GM13977 (cell line): Measurements from ENCODE around the gene TTC39C.

Source experiments
- DNase-seq: peaks from one replicate; pipeline ENCODE4 v3.0.0; 2012; ENCODE audit warnings: low spot score
- in situ Hi-C: fragments of 300-500 bp; cut with MboI; formaldehyde crosslinking; loops from one replicate; pipeline ENCODE4 v1.12.0; 2022; ENCODE audit warnings: low sequenced_read_pairs, low pct_unique_long_range_greater_than_20kb, mixed read lengths, inconsistent platforms; ENCODE audit not compliant: unreplicated experiment
- TF ChIP-seq, protein P1 (sequence below): IDR thresholded peaks from 2 replicates; pipeline ENCODE4 v1.5.1; 2012; ENCODE audit warnings: mild to moderate bottlenecking, control low read depth; ENCODE audit not compliant: insufficient read depth; ENCODE audit errors: extremely low read depth, missing control alignments

The TTC39C gene

DNA sequence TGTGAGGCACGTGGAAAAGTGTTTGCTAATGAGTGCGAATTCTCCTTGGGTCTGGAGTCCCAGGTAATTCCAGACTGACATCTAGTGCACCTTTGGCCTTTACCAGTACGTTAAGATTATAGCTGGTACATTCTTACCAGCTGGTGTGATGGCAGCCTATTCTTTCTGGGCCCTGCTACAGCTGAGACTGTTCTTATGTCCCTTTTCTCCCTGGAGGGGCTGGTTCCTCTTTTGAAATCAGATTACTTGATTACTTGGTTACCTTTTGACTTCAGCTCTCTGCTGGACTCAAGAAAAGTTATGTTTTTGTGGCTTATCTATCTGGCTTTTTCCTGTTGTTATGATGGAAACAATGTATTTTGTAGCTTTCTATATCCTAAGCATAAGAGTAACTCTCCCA lies 138.8 kb downstream of the TTC39C start:
- in situ Hi-C loops = no loop called here
- DNase-seq = no peak

DNA sequence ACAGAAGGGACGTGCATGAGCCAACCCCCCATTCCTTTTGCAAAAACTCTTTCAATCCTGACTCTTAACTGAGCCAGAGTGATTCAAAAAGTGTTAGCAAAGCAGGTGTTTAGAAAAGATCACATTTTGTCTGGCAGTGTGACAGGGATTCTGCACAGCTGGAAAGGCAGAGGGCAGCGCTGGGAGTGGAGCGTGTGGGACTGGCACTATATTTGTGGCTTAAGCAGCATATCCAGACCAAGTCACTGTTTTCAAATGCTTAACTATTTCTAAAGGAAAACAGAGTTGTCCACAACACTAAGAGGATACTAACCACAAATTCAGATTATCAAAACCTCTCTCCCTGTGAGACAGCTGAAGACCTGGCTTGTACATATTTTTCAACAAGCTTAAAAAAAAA lies 143.3 kb downstream of the TTC39C start:
- no peak for DNase-seq
- in situ Hi-C loops = no loop called here
- TF ChIP-seq, protein P1, sequence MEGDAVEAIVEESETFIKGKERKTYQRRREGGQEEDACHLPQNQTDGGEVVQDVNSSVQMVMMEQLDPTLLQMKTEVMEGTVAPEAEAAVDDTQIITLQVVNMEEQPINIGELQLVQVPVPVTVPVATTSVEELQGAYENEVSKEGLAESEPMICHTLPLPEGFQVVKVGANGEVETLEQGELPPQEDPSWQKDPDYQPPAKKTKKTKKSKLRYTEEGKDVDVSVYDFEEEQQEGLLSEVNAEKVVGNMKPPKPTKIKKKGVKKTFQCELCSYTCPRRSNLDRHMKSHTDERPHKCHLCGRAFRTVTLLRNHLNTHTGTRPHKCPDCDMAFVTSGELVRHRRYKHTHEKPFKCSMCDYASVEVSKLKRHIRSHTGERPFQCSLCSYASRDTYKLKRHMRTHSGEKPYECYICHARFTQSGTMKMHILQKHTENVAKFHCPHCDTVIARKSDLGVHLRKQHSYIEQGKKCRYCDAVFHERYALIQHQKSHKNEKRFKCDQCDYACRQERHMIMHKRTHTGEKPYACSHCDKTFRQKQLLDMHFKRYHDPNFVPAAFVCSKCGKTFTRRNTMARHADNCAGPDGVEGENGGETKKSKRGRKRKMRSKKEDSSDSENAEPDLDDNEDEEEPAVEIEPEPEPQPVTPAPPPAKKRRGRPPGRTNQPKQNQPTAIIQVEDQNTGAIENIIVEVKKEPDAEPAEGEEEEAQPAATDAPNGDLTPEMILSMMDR = no peak

More for the DNA sequence above, 138.8 kb downstream of the TTC39C start:
- TF ChIP-seq, protein P1 = no peak

DNA sequence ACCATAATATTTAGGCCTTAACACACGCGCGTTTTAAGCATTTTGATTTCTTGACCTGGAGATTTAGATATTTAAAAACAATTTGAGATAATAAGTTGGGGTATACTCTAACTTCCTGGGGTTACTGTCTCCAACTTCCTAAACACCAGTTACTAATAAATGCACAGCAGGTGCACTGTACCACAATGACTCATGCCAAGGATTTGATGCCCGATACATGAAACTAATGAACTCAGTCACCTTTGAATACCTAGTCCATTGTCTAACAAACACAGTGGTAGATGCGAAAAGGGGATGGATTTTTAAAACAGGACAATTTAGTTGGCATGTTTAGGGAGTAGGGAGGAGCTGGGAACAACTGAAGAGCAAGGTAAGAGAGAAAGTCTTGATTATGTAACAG lies 145.5 kb downstream of the TTC39C start:
- in situ Hi-C loops = no loop called here
- no peak for DNase-seq
- TF ChIP-seq, protein P1 = no peak

DNA sequence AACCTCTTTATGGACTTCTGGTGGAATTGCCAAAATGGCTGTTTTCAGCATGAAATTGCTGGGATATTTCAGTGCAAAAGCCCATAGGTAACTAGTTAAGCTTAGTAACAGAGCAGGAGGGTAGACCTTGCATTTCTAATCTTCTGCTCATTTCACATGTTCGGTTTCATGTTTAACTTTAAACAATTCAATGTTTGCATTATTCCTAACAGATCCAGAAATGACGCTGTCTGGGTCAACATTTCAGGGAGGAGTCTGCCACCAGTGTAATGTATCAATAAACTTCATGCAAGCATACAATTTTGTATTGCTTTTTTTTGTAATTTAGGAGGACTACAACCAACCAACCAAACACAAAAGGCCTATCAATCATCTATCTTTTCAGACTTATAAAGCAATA lies 146.8 kb downstream of the TTC39C start:
- TF ChIP-seq, protein P1 = no peak
- in situ Hi-C loops = no loop called here
- DNase-seq = no peak

DNA sequence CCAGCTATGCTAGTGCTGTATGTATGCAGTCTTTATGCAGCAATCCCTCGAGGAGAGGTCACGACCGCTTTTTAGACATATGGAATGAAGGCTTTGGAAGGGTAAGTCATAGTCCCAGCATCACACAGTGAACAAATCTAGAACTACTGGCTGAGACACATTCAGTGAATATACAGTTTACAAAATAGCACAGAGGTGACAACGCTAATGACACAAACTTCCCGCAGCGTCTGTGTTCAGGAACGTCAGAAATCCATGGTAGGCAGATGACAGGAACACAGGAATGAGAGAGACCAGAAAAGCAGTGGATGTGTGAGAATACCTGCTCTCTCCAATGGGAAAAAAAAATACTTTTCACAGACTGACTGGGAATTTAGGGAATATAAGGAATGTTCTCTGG lies 153.9 kb downstream of the TTC39C start:
- in situ Hi-C loops = no loop called here
- no peak for DNase-seq
- TF ChIP-seq, protein P1 = no peak

DNA sequence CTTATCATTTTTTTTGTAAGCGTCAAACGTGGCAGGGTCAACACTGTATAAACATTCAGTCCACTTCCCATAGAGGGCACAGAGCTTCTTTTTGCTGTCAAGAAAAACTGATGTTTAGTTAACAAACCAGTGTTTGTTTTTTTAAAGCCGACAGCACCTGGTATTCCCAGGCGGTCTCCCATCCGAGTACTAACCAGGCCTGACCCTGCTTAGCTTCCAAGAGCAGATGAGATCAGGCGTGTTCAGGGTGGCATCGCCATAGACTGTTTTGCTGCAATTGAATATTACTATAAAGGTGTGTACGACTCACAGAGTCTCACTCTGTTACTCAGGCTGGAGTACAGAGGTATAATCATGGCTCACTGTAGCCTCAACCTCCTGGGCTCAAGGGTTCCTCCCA lies 155.8 kb downstream of the TTC39C start:
- TF ChIP-seq, protein P1 = no peak
- no peak for DNase-seq
- in situ Hi-C loops = no loop called here

DNA sequence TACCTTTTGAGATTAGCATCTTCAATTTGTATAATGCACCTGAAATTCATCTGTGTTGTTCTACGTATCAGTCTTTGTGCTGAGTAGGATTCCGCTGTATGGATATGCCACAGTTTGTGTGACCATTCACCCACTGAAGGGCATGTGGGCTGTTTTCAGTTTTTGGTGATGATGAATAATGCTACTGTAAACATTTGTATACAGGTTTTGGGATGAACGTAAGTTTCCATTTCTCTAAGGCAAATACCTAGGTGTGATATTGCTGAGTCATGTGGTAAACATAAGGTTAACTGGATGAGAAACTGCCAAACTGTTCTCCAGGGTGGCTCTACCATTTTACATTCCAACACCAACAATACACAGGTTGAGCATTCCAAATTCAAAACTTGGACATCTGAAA lies 159.4 kb downstream of the TTC39C start:
- no peak for DNase-seq

More for the DNA sequence above, 159.4 kb downstream of the TTC39C start:
- in situ Hi-C loops = no loop called here
- TF ChIP-seq, protein P1 = no peak
